GM18873 (cell line): ENCODE data around the gene SIPA1L3.

Experiments used
- ATAC-seq: cut with Tn5 transposase; IDR thresholded peaks from one replicate; pipeline ENCODE4 v1.9.1; 2021; ENCODE audit warnings: mild to moderate bottlenecking, moderate library complexity, moderate number of reproducible peaks; ENCODE audit not compliant: unreplicated experiment, low FRiP score

Gene SIPA1L3

DNA sequence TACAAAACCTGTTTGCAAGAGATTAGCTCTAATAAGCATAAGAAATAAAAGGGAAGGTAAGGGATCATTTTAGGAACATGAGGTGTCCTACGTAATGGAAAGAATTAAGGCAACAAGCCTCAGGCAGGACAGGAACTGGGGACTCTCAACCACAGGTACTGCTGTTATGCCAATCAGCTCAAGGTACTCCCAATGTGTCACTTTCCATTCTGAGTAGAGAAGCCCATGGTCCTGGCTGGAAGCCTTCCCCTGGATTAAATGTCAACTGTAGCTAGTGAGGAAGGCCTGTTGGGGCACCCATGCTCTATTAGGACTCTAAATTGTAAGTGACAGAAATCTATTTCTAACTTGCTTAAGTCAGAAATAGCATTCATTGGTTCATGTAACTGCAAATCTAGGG is 182.4 kb downstream of the SIPA1L3 start:
- ATAC-seq = no peak

DNA sequence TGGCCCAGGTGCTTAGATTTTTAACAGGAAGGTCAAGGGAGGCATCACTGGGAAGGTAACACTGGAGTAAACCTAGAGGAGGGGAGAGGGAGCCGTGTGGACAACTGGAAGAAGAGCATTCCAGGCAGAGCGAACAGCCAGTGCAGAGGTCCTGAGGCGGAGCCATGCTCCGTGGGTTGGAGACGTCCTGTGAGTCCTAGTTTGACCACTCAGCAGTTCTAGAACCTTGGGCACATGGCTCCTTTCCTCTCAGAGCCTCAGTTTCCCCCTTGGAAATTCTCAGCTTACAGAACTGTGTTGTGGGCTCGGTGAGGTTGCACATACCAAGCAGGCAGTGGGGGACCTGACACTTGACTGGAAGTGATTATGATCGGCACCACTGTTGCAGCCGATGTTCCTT is 186.1 kb downstream of the SIPA1L3 start:
- ATAC-seq = no peak

DNA sequence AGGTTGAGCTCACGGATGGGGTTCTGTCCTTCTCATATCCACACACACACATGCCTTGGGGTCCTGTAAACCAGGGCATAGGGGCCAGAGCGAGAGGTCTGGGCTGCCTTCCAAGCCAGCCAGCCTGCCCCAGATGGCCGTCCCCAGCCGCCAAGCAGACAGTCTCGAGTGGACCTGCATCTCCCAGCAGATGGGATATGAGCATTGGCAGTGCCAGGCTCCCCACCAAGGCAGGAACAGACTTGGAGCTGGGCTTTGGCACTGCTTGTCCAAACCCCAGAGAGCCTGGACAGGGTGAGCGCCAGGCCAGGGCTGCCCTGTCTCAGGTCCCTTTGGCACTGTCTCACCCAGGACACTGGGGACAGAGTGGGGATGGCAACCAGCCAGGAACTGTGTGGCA is 186.6 kb downstream of the SIPA1L3 start:
- no peak for ATAC-seq

DNA sequence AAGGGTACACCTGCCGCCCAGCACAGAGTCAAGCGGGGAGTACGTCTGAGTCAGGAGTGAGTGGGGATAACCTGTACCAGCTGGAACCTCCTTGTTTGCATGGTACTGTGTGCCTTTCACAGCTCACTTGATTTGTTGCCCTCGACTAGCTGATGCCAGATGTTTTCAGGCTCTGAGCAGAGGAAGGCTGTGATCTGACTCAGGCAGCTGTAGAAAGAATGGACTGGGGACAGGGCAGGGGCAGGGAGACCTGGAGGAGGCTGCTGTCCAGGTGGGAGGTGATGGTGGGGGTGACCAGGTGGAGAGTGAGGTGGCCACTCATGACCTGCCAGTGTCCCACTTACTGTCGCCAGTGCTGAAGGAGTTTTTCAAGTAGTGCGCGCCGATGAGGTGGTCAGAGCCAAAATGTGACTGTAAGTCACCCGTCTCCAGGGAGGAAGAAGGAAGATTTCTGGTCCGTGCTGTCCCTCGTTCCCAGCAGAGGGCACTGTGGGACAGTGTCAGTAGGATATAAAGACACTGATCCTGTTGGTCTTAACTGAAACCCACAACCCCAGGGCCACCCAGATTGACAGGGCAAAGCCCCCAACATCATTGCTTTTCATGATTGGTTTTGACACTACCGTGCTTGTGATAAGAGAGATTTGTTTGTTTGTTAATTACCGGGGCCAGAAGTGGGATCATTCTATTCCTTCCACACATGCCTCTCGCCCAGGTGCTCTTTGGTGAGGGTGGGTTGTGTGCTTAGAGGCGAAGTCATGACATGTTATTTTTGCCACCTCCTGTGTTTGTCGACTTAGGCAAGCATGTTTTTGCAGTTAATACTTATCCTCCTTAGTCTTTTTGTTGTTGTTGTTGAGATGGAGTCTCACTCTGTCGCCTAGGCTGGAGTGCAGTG is 188.7 kb downstream of the SIPA1L3 start:
- no peak for ATAC-seq

DNA sequence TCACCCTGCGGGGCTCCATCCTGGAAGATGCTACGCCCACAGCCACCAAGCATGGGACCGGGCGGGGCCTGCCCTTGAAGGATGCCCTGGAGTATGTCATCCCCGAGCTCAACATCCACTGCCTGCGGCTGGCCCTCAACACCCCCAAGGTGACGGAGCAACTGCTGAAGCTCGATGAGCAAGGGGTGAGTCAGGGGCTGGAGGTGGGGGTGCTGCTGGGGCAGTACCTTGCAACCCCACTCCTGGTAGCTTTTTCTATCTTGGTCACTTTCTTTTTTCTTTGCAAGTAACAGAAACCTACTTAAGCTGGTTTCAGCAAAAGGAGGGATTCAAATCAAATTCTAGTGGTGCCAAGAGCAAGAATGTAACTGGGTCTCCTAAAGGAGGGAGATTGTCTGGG is 193.0 kb downstream of the SIPA1L3 start:
- no peak for ATAC-seq

DNA sequence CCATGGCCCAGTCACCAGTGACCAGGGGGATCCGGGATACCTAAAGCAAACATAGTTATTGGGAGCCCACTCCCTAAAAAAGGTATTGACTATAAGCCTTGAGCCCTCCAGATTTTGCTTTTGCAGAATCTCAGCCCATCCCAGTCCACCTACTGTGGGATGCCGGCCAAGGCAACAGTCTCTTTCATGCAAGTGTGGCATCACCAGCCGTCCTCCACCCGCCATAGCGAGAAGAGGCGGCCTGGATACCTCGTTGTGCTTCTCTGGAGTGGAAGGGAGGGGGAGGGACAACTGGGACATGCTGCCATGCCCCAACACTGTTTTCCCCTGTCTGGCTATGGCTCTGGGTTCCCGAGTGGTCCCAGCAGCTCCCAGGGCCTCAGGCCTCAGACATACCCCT is 193.6 kb downstream of the SIPA1L3 start:
- no peak for ATAC-seq

DNA sequence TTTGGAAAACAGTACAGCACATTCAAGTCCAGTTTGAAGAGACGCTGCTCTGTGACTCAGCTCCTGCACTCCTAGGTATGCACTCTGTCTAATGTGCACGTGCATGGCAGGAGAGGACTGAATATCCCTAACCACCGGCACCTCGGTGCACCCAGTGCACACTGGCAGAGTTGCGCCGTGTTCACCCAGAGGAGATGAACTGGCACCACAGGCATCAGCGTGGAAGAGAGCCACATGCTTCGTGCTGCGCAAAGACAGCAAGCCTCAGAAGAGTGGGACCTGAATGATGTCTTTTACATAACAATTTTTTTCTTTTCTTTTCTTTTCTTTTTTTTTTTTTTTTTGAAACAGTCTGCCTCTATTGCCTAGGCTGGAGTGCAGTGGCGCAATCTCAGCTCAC is 194.7 kb downstream of the SIPA1L3 start:
- ATAC-seq = no peak

DNA sequence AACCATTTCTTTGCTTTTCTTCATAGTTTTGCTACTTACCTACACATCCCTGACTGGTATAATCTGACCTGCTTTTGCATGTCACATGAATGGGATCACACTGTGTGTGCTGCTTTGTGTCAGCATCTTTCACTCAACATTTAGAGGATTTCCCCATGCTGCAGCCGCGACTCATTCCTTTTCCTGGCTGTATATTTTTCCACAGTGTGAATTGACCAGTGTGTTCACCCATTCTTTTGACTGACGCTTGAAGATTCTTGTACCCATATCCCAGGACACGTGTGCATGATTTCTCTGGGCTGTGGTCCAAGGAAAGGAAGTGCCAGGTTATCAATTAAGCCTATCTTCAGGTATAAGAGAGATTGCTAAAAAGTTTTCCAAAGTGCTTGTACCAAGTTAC is 198.6 kb downstream of the SIPA1L3 start:
- no peak for ATAC-seq

DNA sequence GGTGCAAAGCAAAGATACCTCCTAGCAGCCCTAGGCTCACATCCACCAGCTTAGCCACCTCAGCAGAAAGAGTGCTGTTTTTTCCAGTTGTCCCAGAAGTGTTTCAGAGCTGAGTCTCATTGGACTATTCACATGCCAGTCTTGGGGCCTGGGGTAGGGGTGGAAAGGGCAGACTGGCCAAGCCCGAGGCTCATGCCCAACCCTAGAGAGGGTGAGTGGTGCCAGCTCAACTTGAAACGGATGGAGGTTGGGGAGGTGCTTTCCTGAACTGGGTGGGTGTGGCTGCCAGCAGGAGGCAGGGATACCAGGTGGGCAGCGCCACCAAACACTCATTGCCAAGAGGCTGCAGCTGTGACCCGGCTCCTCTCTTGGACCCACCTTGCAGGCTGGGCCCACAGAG is 200.1 kb downstream of the SIPA1L3 start:
- no peak for ATAC-seq

DNA sequence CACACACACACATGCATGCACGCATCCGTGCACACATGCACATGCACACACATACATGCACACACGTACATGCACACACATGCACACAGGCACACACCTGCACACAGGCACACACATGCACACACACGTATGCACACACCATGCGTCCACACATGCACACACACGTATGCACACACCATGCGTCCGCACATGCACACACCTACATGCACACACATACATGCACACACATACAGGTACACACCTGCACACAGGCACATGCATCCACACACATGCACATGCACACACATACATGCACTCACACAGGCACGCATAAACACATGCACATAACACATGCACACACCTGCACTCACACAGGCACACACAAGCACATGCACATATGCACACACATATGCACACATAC is 204.9 kb downstream of the SIPA1L3 start:
- no peak for ATAC-seq

DNA sequence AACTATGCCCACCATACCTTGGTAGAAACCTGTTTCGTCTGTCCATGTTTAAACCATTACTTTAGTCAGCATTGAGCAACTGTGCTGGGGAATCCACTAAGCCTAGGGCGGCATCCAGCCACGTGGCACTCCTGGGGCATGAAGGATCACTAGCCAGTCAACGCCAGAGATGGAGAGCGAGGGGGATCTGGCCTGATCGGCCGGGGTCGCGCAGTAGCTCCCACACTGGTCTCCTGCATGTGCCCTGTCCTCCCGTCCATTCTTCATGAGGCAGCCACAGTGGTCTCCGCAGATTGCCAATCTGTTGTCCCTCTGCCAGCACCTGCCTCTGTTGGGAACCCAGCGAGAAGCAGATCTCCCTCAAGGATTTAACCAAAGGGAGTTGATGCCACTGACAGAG is 207.6 kb downstream of the SIPA1L3 start:
- no peak for ATAC-seq

DNA sequence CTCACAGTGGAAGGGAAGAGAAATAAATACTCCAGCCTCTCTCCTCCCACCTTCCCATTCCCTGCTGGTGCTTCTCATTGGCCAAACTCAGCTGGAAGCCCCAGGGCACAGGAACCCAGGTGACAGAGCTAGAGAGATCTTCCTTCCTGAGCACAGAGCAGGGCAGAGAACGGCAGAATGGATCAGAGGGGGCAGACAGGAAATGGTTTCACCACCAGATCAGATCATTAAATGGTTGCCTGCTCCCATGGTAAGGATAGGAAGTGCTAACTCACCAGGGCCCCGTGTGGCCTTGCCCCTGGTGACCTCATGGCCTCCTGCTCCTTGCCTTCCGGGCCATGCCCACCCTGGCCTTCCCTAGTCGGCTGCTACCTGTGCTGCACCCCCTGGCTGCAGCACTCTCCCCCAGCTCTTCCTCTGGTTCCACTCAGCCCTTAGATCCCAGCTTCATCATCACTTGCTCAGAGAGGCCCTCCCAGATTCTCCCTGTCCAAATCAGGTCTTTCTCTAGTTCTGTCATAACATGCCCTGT is 208.3 kb downstream of the SIPA1L3 start:
- no peak for ATAC-seq

DNA sequence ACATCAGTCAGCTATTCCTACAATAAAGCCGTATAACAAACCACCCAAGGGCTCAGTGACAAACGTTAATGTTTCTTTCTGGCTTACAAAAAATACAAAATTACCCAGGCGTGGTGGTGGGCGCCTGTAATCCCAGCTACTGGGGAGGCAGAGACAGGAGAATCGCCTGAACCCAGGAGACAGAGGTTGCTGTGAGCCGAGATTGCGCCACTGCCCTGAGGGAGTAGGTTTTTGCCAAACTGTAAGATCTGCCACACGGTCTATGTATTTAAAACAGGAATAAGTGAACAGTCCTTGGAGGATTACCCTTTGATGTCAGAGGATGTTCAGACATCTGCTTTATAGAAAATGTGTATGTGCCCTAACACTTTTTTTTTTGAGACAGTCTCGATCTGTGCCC is 211.2 kb downstream of the SIPA1L3 start:
- ATAC-seq = no peak

DNA sequence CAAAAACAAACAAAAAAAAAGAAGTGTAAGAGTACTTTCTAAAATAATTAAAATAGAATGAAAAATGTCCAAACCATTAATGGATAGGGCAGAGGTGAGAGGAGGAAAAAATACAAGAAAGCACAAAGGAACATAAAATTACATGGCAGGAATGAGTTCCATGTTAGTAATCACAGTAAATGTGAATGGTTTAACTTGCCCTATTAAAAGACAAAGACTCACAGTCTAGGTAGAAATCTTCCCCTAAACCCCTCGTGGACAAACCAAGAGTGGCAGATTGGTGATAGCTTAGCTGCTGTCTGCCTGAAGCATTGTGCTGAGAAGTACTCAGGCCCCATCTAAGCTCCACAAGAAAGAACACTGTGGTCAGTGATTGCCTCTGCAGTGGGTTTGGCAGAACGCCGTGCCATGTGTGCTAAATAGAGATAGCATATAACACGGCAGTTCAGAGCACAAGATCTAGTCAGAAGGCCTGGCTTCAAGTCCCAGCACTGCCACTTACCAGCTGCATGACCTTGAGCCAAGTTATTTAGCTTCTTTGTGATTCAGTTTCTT is 213.5 kb downstream of the SIPA1L3 start:
- ATAC-seq = no peak

DNA sequence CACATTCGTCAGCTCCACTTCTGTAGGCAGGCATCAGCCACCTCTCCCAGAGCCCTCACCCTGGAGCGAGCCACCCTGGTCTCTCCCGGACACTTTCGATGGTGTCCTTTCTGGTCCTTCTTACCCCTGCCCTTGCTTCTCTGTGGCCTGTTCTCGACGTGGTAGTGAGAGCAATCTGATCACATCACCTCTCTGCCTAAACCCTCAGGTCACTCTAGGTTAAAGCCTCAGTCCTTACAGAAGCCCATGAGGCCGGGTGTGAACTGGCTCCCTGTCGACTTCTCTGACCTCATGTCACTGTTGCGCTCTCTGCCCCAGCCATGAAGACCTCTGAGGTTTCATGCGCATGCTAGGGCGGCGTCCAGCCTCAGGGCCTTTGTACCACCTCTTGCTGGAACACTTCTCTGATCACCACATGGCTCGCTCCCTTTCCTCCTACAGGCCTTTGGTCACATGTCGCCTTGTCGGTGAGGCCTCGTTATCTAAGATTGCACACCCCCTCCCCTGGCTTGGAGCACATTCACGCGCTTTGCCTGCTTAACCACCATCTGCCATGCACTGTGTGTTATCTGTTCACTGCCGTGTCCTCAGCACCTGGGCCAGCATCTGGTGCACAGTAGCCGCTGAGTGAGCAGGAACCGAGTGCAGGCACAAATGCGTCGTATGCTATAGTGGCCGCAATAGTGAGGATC is 215.5 kb downstream of the SIPA1L3 start:
- ATAC-seq = no peak

DNA sequence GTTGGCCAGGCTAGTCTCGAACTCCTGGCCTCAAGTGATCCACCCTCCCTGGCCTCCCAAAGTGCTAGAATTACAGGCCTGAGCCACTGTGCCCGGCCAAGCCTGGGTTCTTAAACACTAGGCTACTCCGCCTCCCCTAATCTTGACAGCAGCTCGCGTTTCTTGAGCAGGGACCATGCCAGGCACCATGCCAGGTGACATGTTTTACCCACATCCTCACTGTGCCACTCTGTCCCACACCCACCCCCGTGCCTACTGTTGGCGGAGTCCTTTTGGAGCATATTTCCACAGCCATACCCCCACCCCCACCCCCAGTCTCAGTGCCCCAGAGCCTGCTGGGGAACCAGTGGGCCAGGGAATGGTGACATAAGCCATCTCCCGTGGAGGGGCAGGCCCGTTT is 218.2 kb downstream of the SIPA1L3 start:
- ATAC-seq = no peak

DNA sequence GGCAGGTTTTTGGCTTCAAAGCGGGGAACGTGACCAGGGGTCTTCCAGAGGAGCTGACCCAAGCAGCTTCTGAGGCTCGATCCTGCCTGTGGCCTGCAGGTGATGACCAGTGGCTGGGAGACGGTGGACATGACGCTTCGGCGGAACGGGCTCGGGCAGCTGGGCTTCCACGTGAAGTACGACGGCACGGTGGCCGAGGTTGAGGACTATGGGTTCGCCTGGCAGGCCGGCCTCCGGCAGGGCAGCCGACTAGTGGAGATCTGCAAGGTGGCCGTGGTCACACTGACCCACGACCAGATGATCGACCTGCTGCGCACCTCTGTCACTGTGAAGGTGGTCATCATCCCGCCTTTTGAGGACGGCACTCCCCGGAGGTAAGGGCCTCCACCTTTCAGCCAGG is 223.4 kb downstream of the SIPA1L3 start:
- no peak for ATAC-seq

DNA sequence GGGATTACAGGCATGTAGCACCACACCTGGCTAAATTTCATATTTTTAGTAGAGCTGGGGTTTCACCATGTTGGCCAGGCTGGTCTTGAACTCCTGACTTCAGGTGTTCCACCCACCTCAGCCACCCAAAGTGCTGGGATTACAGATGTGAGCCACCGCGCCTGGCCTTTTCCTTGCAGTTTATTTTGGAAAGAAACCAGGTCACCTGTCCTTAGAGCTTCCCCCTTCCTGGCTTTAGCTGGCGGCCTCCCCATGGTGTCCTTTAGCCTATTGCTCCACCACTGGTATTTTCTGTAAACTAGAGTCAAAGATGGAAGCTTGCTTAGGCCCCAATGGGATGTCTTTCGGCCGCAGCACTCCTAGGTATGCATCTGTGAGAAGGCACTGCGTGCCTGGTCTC is 225.8 kb downstream of the SIPA1L3 start:
- ATAC-seq = no peak

DNA sequence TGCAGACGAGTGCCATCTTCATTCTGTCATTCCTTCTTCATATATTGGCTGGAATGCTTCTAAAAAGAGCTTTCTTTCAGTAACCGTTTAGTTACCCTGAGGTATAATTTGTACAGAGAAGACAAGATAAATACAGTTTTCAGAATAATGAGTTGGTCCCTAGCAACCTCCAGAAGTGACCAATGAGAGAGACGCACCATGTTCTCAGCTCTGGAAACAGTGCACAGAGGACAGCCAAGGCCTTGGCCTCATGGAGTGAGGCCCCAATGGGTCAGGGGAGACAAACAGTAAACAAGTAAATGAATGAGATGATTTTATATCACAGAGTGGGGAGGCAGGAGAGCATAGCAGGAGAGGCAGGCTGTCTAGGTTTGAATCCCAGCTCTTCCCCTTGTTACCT is 226.3 kb downstream of the SIPA1L3 start:
- no peak for ATAC-seq

DNA sequence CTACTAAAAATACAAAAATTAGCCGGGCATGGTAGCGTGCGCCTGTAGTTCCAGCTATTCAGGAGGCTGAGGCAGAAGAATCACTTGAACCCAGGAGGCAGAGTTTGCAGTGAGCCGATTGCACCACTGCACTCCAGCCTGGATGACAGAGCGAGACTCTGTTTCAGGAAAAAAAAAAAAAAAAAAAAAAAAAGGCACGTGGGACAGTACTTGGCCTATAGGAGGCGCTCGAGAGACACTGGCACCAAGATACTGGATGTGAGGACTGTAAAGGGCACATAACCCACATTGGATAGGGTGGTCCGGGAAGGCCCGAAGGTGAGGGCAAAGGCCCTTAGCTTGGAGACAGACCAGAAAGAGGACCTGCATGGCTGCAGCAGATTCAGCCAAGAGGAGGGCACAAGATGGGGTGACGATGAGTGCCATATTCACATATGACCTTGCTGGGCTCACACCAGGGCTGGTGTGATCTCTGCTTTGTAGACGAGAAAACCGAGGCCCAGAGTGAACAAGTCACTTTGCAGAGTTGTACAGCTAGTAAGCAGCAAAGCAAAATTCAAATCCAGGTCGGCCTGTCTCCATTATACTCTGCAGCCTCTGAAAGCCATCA is 227.6 kb downstream of the SIPA1L3 start:
- no peak for ATAC-seq
